GM23248 (cell line): Measurements from ENCODE around the gene NHLRC3.

Experiments used
- EZH2 ChIP-seq: fragments of 200-600 bp; sonication (generic); IDR thresholded peaks from 2 replicates; pipeline ENCODE4 v1.6.1; 2018; ENCODE audit warnings: antibody characterized with exemption, mild to moderate bottlenecking; ENCODE audit not compliant: insufficient read depth, poor library complexity, severe bottlenecking
- EZH2phosphoT487 ChIP-seq: fragments of 200-600 bp; sonication (generic); IDR thresholded peaks from 2 replicates; pipeline ENCODE4 v1.6.1; 2018; ENCODE audit warnings: antibody characterized with exemption, moderate library complexity, mild to moderate bottlenecking, low read depth; ENCODE audit not compliant: insufficient read depth

DNA sequence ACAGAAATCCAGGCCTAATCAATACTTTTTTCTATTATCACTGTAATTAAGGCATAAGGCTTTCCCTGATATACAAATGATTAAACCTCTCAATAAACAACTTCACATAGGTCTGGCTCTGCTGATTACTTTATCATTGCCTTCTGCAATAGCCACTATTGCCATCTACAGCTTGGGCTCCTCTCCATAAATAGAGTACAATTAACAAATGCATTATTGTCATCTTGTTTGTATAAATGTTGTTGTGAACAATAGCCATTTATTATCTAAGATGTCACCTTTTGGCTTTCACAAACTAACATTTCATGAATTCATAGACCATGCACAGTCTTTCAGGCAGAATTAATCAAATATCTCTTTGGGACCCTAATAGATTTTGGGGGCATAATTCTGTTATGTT lies 53.3 kb downstream of the NHLRC3 start:
- no peak for TF ChIP-seq EZH2
- no peak for TF ChIP-seq EZH2phosphoT487
